Measurements from ENCODE around the gene CARTPT.

Gene CARTPT

GRCh38 chr5:71737931-71738539 lies 19.0 kb downstream of the CARTPT start:
- no peak for DNase-seq (ENCODE audit: low read depth)

- DNase-seq (ENCODE audit: low read depth), result no peak
Observed at GRCh38 chr5:71738662-71739361, 19.7 kb downstream of the CARTPT start.

DNA sequence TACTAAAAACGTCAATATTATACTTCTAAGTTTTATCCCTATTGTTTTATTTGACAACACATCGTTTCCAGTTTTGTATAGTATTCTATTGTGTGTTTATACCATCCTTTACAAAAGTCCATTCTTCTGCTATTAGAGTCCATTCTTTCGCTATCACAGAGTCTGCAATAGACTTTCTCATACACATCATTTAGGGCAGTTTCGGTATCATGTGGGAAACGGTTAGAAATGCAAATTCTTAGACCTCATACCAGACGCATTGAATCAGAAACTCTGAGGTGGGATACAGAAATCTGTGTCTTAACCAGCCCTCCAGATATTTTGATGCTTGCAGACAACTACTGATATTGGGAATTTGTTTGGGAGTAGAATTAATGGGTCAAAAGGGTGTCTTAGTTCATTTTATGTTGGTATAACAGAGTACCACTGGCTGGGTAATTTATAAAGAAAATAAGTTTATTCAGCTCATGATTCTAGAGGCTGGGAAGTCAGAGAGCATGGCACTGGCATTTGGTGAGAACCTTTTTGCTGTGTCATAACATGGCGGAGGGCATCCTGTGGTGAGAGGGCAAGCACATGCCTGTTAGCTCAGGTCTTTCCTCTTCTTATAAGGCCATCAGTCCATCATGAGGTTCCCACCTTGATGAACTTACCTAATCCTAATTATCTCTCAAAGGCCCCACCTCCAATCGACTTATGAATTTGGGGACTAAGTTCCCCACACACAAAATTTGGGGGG lies 21.1 kb downstream of the CARTPT start:
- no peak for DNase-seq (ENCODE audit: low read depth)

DNA sequence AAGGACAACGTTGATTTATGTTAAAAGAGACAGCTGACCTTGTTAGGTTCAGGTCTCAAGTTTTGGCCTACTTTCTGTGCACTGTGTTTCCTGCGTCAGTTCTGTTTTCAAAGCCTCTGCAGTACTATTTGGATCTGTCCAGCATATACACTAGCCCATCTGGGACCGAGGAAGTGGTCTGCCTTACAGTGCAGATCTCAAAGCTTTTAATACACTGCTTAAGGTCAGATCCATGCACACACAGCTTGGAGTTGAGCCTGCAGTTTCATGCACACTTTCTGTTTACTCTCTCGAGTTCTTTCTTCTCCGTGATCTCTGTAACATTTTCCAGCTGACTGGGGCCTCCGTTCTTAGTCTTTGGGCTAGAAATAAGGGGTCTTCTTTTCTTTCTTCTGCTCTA lies 24.1 kb downstream of the CARTPT start:
- no peak for DNase-seq (ENCODE audit: low read depth)

DNA sequence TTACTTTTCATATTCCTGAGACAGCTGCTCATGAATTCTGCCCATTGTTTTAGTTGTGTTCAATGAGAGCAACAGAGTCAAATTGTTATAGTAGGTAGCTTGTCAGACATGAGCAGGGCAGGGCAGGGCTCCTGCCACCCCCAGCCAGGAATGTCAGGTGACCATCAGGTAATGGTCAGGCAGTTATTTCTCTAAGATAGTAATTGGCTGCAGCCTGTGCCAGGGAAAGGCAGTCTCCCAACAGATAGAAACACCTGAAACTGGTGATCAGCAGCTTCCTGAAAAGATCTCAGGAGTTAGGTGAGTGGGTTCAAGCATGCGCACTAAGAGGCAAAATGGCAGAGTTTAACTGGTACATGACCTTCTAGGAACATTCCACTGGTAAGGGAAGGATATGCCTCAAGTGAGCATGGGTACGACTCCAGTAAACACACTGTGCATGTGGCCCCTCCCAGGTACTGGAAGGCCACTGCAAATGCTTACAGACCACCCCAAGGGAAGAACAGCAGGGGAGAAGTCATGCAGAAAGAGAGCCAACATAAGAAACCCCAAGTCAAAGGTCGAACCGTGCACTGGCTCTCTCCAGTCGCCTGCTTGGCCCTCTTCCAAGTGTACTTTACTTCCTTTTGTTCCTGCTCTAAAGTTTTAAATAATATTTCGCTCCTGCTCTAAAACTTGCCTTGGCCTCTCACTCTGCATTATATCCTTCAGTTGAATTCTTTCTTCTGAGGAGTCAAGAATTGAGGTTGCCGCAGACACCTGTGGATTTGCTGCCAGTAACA lies 25.1 kb downstream of the CARTPT start:
- DNase-seq (ENCODE audit: low read depth), result no peak

- no peak for DNase-seq (ENCODE audit: low read depth)
Observed at GRCh38 chr5:71747182-71747581, 28.1 kb downstream of the CARTPT start.

DNA sequence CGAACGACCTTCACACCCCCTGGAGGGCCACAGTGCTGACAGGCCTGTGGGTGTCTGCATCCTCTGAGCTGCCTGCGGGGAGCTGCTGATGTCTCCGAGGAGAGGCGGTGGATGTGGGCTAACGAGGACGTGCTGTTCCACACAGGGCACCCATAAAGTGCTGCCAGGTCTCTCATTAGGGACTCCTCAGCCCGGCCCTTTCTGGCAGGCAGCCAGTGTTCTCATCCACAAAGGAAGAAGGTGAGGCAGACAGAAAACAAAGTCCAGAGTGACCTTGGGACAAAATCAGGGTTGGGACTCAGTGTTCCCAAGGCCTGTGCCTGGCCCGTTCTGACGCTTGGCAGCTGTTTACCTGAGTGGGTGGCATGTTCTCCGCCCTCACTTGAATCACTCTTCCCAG lies 29.3 kb downstream of the CARTPT start:
- DNase-seq (ENCODE audit: low read depth), result no peak

DNA sequence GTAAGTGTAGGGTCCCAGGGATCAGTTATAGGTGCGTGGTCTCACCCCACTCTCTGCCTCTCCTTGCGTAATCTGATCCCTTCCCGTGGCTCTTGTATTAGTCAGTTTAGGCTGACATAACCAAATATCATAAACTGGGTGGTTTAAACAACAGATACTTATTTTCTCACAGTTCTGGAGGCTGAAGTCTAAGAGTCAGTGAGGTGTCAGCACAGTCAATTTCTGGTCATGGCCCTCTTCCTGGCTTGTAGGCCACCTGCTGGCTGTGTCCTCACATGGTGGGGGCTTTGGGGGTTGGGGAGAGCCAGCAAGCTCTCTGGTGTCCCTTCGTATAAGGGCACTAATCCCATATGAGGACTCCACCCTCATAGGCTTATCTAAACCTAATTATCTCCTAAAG lies 32.3 kb downstream of the CARTPT start:
- no peak for DNase-seq (ENCODE audit: low read depth)

- DNase-seq (ENCODE audit: low read depth), result no peak
Observed at GRCh38 chr5:71752441-71753190, 33.5 kb downstream of the CARTPT start.

DNA sequence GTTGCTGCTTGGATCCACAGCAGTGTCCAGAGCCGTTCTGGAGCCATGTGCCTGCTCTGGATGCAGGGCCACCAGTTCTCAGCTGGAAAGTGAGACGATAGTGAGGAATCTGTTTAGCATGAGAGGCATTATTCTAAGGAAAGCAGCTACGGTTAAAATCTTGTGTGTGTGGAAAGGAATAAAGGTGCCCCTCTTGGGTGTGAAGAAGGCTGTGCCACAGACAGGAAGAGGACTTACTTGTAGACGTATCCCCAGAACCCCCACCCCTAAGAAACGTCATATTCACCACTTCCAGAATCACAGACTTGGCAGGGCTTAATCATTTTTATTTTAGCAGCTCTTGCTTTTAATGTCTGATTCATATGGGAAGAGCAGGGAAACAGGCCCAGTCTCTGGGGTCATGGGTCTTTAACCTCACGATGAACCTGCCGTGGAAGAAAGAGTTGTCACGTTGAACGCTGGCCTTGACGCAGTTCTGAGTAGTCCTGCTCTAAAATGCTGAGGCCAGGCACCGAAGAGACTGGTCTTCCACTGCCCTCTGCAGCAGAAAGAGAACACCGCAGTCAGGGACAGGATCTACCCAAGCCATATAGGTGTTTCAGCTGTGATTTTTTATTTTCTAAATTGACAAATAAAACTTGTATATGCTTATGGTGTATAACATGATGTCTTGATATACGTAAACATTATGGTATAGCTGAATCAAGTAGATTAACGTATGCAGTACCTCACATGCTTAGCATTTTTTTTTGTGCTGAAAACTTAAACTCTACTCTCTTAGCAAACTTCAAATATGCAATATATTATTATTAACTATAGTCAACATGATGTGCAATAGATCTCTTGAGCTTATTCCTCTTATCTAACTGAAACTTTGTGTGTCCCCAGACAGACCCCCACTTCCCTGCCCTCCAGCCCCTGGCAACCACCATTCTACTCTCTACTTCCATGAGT lies 38.8 kb downstream of the CARTPT start:
- no peak for DNase-seq (ENCODE audit: low read depth)

- no peak for DNase-seq (ENCODE audit: low read depth)
Observed at GRCh38 chr5:71762826-71763225, 43.8 kb downstream of the CARTPT start.

- no peak for DNase-seq (ENCODE audit: low read depth)
Observed at GRCh38 chr5:71767661-71768060, 48.6 kb downstream of the CARTPT start.

GRCh38 chr5:71769287-71769686 lies 50.2 kb downstream of the CARTPT start:
- DNase-seq (ENCODE audit: low read depth), result no peak

GRCh38 chr5:71770381-71770780 lies 51.3 kb downstream of the CARTPT start:
- DNase-seq (ENCODE audit: low read depth), result no peak
